Brain microvascular endothelial cell (primary cell): ENCODE data around the gene AGBL4.

Source experiments
- DNase-seq: peaks from one replicate; pipeline ENCODE4 v3.0.0-alpha.2; 2020
- H3K27ac ChIP-seq: fragments of 250-450 bp; sonication (Bioruptor Pico); 2 replicates; pipeline ENCODE4 v1.5.1; 2020; ENCODE audit warnings: mild to moderate bottlenecking, moderate library complexity
- H3K27me3 ChIP-seq: fragments of 250-450 bp; sonication (Bioruptor Pico); replicated peaks from 2 replicates; pipeline ENCODE4 v1.5.1; 2020; ENCODE audit warnings: mild to moderate bottlenecking
- H3K36me3 ChIP-seq: fragments of 250-450 bp; sonication (Bioruptor Pico); replicated peaks from 2 replicates; pipeline ENCODE4 v1.5.1; 2020; ENCODE audit warnings: mild to moderate bottlenecking
- H3K4me3 ChIP-seq: 2 replicates; pipeline ENCODE4 v1.5.1; 2011; ENCODE audit warnings: low read depth, mild to moderate bottlenecking, control low read depth, low read length, moderate library complexity
- CTCF ChIP-seq: IDR thresholded peaks from 2 replicates; pipeline ENCODE4 v1.5.1; 2011; ENCODE audit warnings: low read depth, mild to moderate bottlenecking, moderate library complexity, low read length, control low read depth, inconsistent platforms; ENCODE audit errors: missing control alignments
- in situ Hi-C: cut with HindIII; loops from 2 replicates; pipeline ENCODE4 v1.10.0; 2017; ENCODE audit warnings: low sequenced_read_pairs, low pct_ligation_motif_present

The AGBL4 gene

GRCh38 chr1:48749068-48749467, 1274.7 kb downstream of the AGBL4 start:
- Histone ChIP-seq H3K27ac (no peak overlapping the region), H3K4me3 (no peak overlapping the region), H3K27me3 (no peaks in the 10 kb centered on the region), H3K36me3 (no peaks in the 10 kb centered on the region)
- no peak for TF ChIP-seq CTCF
- in situ Hi-C loops, result no loop called here
- no peak for DNase-seq

- Histone ChIP-seq H3K36me3 (no peaks in the 10 kb centered on the region), H3K27ac (no peak overlapping the region), H3K27me3 (no peaks in the 10 kb centered on the region), H3K4me3 (no peak overlapping the region)
- no peak for TF ChIP-seq CTCF
- in situ Hi-C loops, result no loop called here
- DNase-seq, result no peak
These were observed 1276.8 kb downstream of the AGBL4 start for GRCh38 chr1:48746906-48747305.

- H3K27me3 ChIP-seq, result no peaks in the 10 kb centered on the region
- no peak for DNase-seq
- in situ Hi-C loops, result no loop called here
- H3K4me3 ChIP-seq, result no peak overlapping the region
- H3K27ac ChIP-seq, result no peak overlapping the region
- TF ChIP-seq CTCF, result no peak
- no peaks in the 10 kb centered on the region for H3K36me3 ChIP-seq
These were observed 1279.7 kb downstream of the AGBL4 start for GRCh38 chr1:48744032-48744431.

GRCh38 chr1:48743480-48743879, 1280.3 kb downstream of the AGBL4 start:
- Histone ChIP-seq H3K27me3 (no peaks in the 10 kb centered on the region), H3K4me3 (no peak overlapping the region), H3K27ac (no peak overlapping the region), H3K36me3 (no peaks in the 10 kb centered on the region)
- in situ Hi-C loops, result no loop called here
- DNase-seq, result no peak
- TF ChIP-seq CTCF, result no peak

GRCh38 chr1:48741380-48741779, 1282.4 kb downstream of the AGBL4 start:
- Histone ChIP-seq H3K27ac (no peak overlapping the region), H3K27me3 (no peaks in the 10 kb centered on the region), H3K36me3 (no peaks in the 10 kb centered on the region), H3K4me3 (no peak overlapping the region)
- in situ Hi-C loops, result no loop called here
- DNase-seq, result no peak
- TF ChIP-seq CTCF, result no peak

GRCh38 chr1:48740621-48741020, 1283.1 kb downstream of the AGBL4 start:
- DNase-seq, result no peak
- no peak for TF ChIP-seq CTCF
- no peak overlapping the region for H3K4me3 ChIP-seq
- H3K27me3 ChIP-seq, result no peaks in the 10 kb centered on the region
- H3K27ac ChIP-seq, result no peak overlapping the region
- in situ Hi-C loops, result no loop called here
- no peaks in the 10 kb centered on the region for H3K36me3 ChIP-seq
